ENCODE results near the gene PCBP2. TPM values are rescaled to one million over a fixed set of nuclear protein-coding genes. Genes with fewer than 3 reads are reported as not detected.
"Not testable (repeated sequence)": the region's sequence is repeated elsewhere in the genome, so short reads cannot be mapped to it uniquely, and the experiment has no call there.

Gene PCBP2
- total RNA-seq, 2 donors from 2014 or later, result 322 to 534 TPM

- Histone ChIP-seq H3K27me3 (replicated peaks; ENCODE audit: insufficient read depth) (no peaks in the 10 kb centered on the region), H3K27ac (no peak overlapping the region), H3K9me3 (no peaks in the 10 kb centered on the region), H3K4me1 (replicated peaks) (no peaks in the 10 kb centered on the region), H3K36me3 (no peaks in the 10 kb centered on the region), H3K4me3 (no peak overlapping the region)
- no peak for DNase-seq (ENCODE audit: low spot score)
- 84% methylated on average over 5 of the region's 5 CpGs for WGBS
- intact Hi-C loops (cut with DNase I), result no loop called here
- TF ChIP-seq POLR2AphosphoS5 (IDR thresholded peaks at IDR 0.05), result no peak
- TF ChIP-seq, protein P1, sequence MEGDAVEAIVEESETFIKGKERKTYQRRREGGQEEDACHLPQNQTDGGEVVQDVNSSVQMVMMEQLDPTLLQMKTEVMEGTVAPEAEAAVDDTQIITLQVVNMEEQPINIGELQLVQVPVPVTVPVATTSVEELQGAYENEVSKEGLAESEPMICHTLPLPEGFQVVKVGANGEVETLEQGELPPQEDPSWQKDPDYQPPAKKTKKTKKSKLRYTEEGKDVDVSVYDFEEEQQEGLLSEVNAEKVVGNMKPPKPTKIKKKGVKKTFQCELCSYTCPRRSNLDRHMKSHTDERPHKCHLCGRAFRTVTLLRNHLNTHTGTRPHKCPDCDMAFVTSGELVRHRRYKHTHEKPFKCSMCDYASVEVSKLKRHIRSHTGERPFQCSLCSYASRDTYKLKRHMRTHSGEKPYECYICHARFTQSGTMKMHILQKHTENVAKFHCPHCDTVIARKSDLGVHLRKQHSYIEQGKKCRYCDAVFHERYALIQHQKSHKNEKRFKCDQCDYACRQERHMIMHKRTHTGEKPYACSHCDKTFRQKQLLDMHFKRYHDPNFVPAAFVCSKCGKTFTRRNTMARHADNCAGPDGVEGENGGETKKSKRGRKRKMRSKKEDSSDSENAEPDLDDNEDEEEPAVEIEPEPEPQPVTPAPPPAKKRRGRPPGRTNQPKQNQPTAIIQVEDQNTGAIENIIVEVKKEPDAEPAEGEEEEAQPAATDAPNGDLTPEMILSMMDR (IDR thresholded peaks at IDR 0.05), result no peak
- TF ChIP-seq POLR2A (IDR thresholded peaks at IDR 0.05), result no peak
Measured at GRCh38 chr12:53430116-53430515, 21.8 kb upstream of the PCBP2 start.

GRCh38 chr12:53431187-53431586, 20.7 kb upstream of the PCBP2 start:
- no peak for DNase-seq (ENCODE audit: low spot score)
- intact Hi-C loops (cut with DNase I), result no loop called here
- no peaks in the 10 kb centered on the region for H3K4me1 ChIP-seq (replicated peaks)

DNA sequence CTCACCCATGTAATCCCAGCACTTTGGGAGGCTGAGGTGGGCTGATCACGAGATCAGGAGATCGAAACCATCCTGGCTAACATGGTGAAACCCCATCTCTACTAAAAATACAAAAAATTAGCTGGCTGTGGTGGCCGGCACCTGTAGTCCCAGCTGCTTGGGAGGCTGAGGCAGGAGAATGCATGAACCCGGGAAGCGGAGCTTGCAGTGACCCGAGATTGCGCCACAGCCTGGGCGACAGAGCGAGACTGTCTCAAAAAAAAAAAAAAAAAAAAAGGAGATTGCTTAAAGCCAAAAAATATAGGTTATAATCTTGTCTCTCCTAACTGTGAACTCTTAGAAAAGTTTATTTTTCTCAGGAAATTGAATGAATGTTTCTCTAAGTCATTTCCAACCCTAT, 16.6 kb upstream of the PCBP2 start:
- H3K27ac ChIP-seq; H3K4me3 ChIP-seq; H3K9me3 ChIP-seq; H3K36me3 ChIP-seq; intact Hi-C loops (cut with DNase I); H3K4me1 ChIP-seq (replicated peaks); H3K27me3 ChIP-seq (replicated peaks; ENCODE audit: insufficient read depth); DNase-seq (ENCODE audit: low spot score): not testable (repeated sequence)
- 93% methylated on average over 9 of the region's 9 CpGs for WGBS

More at GRCh38 chr12:53431187-53431586, 20.7 kb upstream of the PCBP2 start:
- no peaks in the 10 kb centered on the region for H3K27me3 ChIP-seq (replicated peaks; ENCODE audit: insufficient read depth)
- H3K27ac ChIP-seq, result no peak overlapping the region
- no peaks in the 10 kb centered on the region for H3K36me3 ChIP-seq
- TF ChIP-seq POLR2AphosphoS5 (IDR thresholded peaks at IDR 0.05) (no peak), POLR2A (IDR thresholded peaks at IDR 0.05) (no peak)
- TF ChIP-seq, protein P1 (IDR thresholded peaks at IDR 0.05), result no peak
- H3K4me3 ChIP-seq, result no peak overlapping the region
- whole genome bisulfite sequencing, result 67% methylated on average over 7 of the region's 7 CpGs
- H3K9me3 ChIP-seq, result no peaks in the 10 kb centered on the region

DNA sequence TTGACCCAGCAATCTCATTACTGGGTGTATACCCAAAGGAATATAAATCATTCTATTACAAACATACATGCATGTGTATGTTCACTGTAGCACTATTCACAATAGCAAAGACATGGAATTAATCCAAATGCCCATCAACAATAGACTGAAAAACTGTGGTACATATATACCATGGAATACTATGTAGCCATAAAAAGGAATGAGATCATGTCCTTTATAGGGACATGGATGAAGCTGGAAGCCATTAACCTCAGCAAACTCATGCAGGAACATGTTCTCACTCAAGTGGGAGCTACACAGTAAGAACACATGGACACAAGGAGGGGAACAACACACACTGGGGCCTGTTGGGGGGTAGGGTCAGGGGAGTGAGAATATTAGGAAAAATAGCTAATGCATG, 12.3 kb upstream of the PCBP2 start:
- H3K27ac ChIP-seq; H3K4me3 ChIP-seq; H3K9me3 ChIP-seq; H3K4me1 ChIP-seq (replicated peaks); DNase-seq (ENCODE audit: low spot score); H3K36me3 ChIP-seq; H3K27me3 ChIP-seq (replicated peaks; ENCODE audit: insufficient read depth); intact Hi-C loops (cut with DNase I): not testable (repeated sequence)

- 2% methylated on average over 31 of the region's 31 CpGs for WGBS
- Histone ChIP-seq H3K9me3 (no peaks in the 10 kb centered on the region), H3K4me1 (replicated peaks) (peaks cover 8% of the 10 kb centered on the region), H3K36me3 (no peaks in the 10 kb centered on the region), H3K27me3 (replicated peaks; ENCODE audit: insufficient read depth) (no peaks in the 10 kb centered on the region), H3K27ac (peak within 1 kb of the TSS; percentile 89 to 93), H3K4me3 (peak within 1 kb of the TSS; percentile 52 to 64)
- intact Hi-C loops (cut with DNase I), result no loop called here
- DNase-seq (ENCODE audit: low spot score), result peak; percentile 99
- TF ChIP-seq POLR2A (IDR thresholded peaks at IDR 0.05) (peak; percentile 97), POLR2AphosphoS5 (IDR thresholded peaks at IDR 0.05) (peak; percentile 99)
- TF ChIP-seq, protein P1 (IDR thresholded peaks at IDR 0.05), result peak in 2 of 4 experiments; percentile 5 to 13
Measured at GRCh38 chr12:53441040-53441833, 10.7 kb upstream of the PCBP2 start, which contains the start of gene PRR13. Gene PRR13, plus strand, starts transcription at chr12:53441734. Its CDS starts 981 bp downstream, at chr12:53442715.

GRCh38 chr12:53443955-53444354, 7.9 kb upstream of the PCBP2 start:
- no peak overlapping the region for H3K27ac ChIP-seq
- peaks cover 8% of the 10 kb centered on the region for H3K4me1 ChIP-seq (replicated peaks)
- H3K36me3 ChIP-seq, result no peaks in the 10 kb centered on the region
- DNase-seq (ENCODE audit: low spot score), result no peak
- intact Hi-C loops (cut with DNase I), result no loop called here
- 85% methylated on average over 4 of the region's 4 CpGs for WGBS
- H3K4me3 ChIP-seq, result no peak overlapping the region
- H3K9me3 ChIP-seq, result no peaks in the 10 kb centered on the region
- TF ChIP-seq, protein P1 (IDR thresholded peaks at IDR 0.05), result no peak
- no peak for TF ChIP-seq POLR2A (IDR thresholded peaks at IDR 0.05)
- TF ChIP-seq POLR2AphosphoS5 (IDR thresholded peaks at IDR 0.05), result no peak
- H3K27me3 ChIP-seq (replicated peaks; ENCODE audit: insufficient read depth), result no peaks in the 10 kb centered on the region

GRCh38 chr12:53444593-53445325, 7.1 kb upstream of the PCBP2 start:
- intact Hi-C loops (cut with DNase I); H3K9me3 ChIP-seq; H3K27me3 ChIP-seq (replicated peaks; ENCODE audit: insufficient read depth); H3K4me3 ChIP-seq; H3K4me1 ChIP-seq (replicated peaks); H3K27ac ChIP-seq; H3K36me3 ChIP-seq; DNase-seq (ENCODE audit: low spot score): not testable (repeated sequence)
- WGBS, result 93% methylated on average over 11 of the region's 11 CpGs

Measured in prostate gland (tissue), 2 donors.